ENCODE results near the gene NUDT3. TPM values are rescaled to one million over a fixed set of nuclear protein-coding genes. Genes with fewer than 3 reads are reported as not detected.
"Not testable (repeated sequence)": the region's sequence is repeated elsewhere in the genome, so short reads cannot be mapped to it uniquely, and the experiment has no call there.

Gene NUDT3
- total RNA-seq, 4 donors from 2014 or later, result 40.0 to 71.9 (median 50.6) TPM

- Histone ChIP-seq H3K27ac (peak overlapping the region; percentile 49 to 90 (median 60)), H3K36me3 (no peaks in the 10 kb centered on the region), H3K27me3 (no peaks in the 10 kb centered on the region), H3K4me3 (no peak overlapping the region), H3K4me1 (peaks cover 48 to 51% of the 10 kb centered on the region in 2 donors), H3K9me3 (no peaks in the 10 kb centered on the region)
- in situ Hi-C loops (cut with MboI; ENCODE audit: low sequenced_read_pairs in 4 of 4) (no loop called here), intact Hi-C loops (cut with DNase I; ENCODE audit: low total_unique reads) (no loop called here)
- peak in 1 of 2 donors; percentile 43 for DNase-seq
- peak; percentile 21 to 34 for ATAC-seq
- TF ChIP-seq CTCF (IDR thresholded peaks at IDR 0.05 in 4 of 5, conservative IDR thresholded peaks at IDR 0.05 in 1 of 5) (no peak), POLR2A (IDR thresholded peaks at IDR 0.05) (no peak)
These were observed 58.6 kb downstream of the NUDT3 start for GRCh38 chr6:34333858-34334257.

- intact Hi-C loops (cut with DNase I; ENCODE audit: low total_unique reads) (no loop called here), in situ Hi-C loops (cut with MboI; ENCODE audit: low sequenced_read_pairs in 4 of 4) (no loop called here)
- no peaks in the 10 kb centered on the region for H3K27me3 ChIP-seq
- H3K4me1 ChIP-seq, result peaks cover 35 to 38% of the 10 kb centered on the region in 2 donors
- peak overlapping the region; percentile 49 to 90 (median 60) for H3K27ac ChIP-seq
- DNase-seq (no peak), ATAC-seq (no peak)
- no peaks in the 10 kb centered on the region for H3K36me3 ChIP-seq
- TF ChIP-seq CTCF (IDR thresholded peaks at IDR 0.05 in 4 of 5, conservative IDR thresholded peaks at IDR 0.05 in 1 of 5), result no peak
- H3K9me3 ChIP-seq, result no peaks in the 10 kb centered on the region
- H3K4me3 ChIP-seq, result no peak overlapping the region
These were observed 59.9 kb downstream of the NUDT3 start for GRCh38 chr6:34332251-34333198.

GRCh38 chr6:34331371-34332050 lies 61.0 kb downstream of the NUDT3 start:
- DNase-seq, result no peak
- in situ Hi-C loops (cut with MboI; ENCODE audit: low sequenced_read_pairs in 4 of 4) (no loop called here), intact Hi-C loops (cut with DNase I; ENCODE audit: low total_unique reads) (no loop called here)
- Histone ChIP-seq H3K4me3 (no peak overlapping the region), H3K27ac (peak overlapping the region; percentile 1 to 90 (median 58)), H3K4me1 (peaks cover 25 to 30% of the 10 kb centered on the region in 2 donors), H3K27me3 (no peaks in the 10 kb centered on the region), H3K36me3 (no peaks in the 10 kb centered on the region), H3K9me3 (no peaks in the 10 kb centered on the region)
- no peak for ATAC-seq
- TF ChIP-seq POLR2A (IDR thresholded peaks at IDR 0.05) (no peak), CTCF (IDR thresholded peaks at IDR 0.05 in 4 of 5, conservative IDR thresholded peaks at IDR 0.05 in 1 of 5) (no peak)

GRCh38 chr6:34329814-34330213 lies 62.7 kb downstream of the NUDT3 start:
- H3K4me1 ChIP-seq, result peaks cover 37 to 40% of the 10 kb centered on the region in 2 donors
- H3K9me3 ChIP-seq; H3K27ac ChIP-seq; intact Hi-C loops (cut with DNase I; ENCODE audit: low total_unique reads); H3K4me3 ChIP-seq; H3K27me3 ChIP-seq; in situ Hi-C loops (cut with MboI; ENCODE audit: low sequenced_read_pairs in 4 of 4); ATAC-seq; H3K36me3 ChIP-seq; DNase-seq: not testable (repeated sequence)

- H3K27ac ChIP-seq, result peak overlapping the region in 2 of 4 donors; percentile 24 to 40
- H3K4me1 ChIP-seq, result peaks cover 31 to 36% of the 10 kb centered on the region in 2 donors
- no peaks in the 10 kb centered on the region for H3K27me3 ChIP-seq
- H3K4me3 ChIP-seq, result no peak overlapping the region
- intact Hi-C loops (cut with DNase I; ENCODE audit: low total_unique reads) (no loop called here), in situ Hi-C loops (cut with MboI; ENCODE audit: low sequenced_read_pairs in 4 of 4) (no loop called here)
- TF ChIP-seq POLR2A (IDR thresholded peaks at IDR 0.05) (no peak), CTCF (IDR thresholded peaks at IDR 0.05 in 4 of 5, conservative IDR thresholded peaks at IDR 0.05 in 1 of 5) (no peak)
- DNase-seq (no peak), ATAC-seq (no peak)
- H3K9me3 ChIP-seq, result no peaks in the 10 kb centered on the region
- no peaks in the 10 kb centered on the region for H3K36me3 ChIP-seq
These were observed 63.5 kb downstream of the NUDT3 start for GRCh38 chr6:34328969-34329368.

GRCh38 chr6:34327313-34328205 lies 64.9 kb downstream of the NUDT3 start:
- ATAC-seq; H3K4me3 ChIP-seq; H3K36me3 ChIP-seq; intact Hi-C loops (cut with DNase I; ENCODE audit: low total_unique reads); H3K9me3 ChIP-seq; in situ Hi-C loops (cut with MboI; ENCODE audit: low sequenced_read_pairs in 4 of 4); DNase-seq; H3K27me3 ChIP-seq: not testable (repeated sequence)
- H3K4me1 ChIP-seq, result peaks cover 18 to 29% of the 10 kb centered on the region in 2 donors
- peak overlapping the region; percentile 47 to 86 (median 84) for H3K27ac ChIP-seq

Measured in gastrocnemius medialis (tissue), 4 donors.